ENCODE results near the gene PPARGC1A.

Gene PPARGC1A

DNA sequence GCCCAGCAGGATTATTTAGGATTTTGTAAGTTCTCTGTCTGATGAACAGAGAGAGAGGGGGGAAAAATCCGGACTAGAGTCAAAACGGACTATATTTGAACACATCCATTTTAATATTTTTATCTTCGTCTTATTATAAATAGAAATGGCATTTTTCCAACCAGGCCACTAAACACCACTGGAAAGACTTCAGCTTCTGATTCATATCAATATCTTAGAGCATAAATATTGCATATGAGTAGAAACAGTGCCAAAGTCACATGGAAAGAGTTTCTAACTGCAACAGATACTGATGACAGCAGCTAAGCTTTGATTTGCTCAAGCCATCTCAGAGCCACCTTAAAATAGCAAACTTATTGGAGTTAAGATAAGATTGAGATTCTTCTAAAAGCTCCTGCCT is 456 bp downstream of the PPARGC1A start:
- Histone ChIP-seq H3K79me2 (ENCODE audit: control insufficient read depth, low read length) (no peaks in the 10 kb centered on the region), H3K4me1 (ENCODE audit: control insufficient read depth, low read length) (no peaks in the 10 kb centered on the region), H3K9me2 (replicated peaks; ENCODE audit: control insufficient read depth, low read length) (no peaks in the 10 kb centered on the region), H3K36me3 (ENCODE audit: control insufficient read depth, low read length) (no peaks in the 10 kb centered on the region), H3K27me3 (ENCODE audit: control insufficient read depth, low read length) (no peaks in the 10 kb centered on the region), H3K27ac (ENCODE audit: low read depth, low read length) (no peak overlapping the region), H3F3A (ENCODE audit: control insufficient read depth, insufficient read depth) (no peaks in the 10 kb centered on the region), H4K20me1 (ENCODE audit: control insufficient read depth, insufficient read depth, low read depth, low read length) (no peaks in the 10 kb centered on the region), H3K4me2 (ENCODE audit: low read length) (no peak overlapping the region), H3K9me3 (ENCODE audit: control insufficient read depth, insufficient read depth, low read length) (no peaks in the 10 kb centered on the region), H3K4me3 (ENCODE audit: low read length) (no peak overlapping the region)
- no peak for TF ChIP-seq EZH2phosphoT487 (IDR thresholded peaks at IDR 0.05; ENCODE audit: borderline replicate concordance, low read length)
- TF ChIP-seq, protein P1, sequence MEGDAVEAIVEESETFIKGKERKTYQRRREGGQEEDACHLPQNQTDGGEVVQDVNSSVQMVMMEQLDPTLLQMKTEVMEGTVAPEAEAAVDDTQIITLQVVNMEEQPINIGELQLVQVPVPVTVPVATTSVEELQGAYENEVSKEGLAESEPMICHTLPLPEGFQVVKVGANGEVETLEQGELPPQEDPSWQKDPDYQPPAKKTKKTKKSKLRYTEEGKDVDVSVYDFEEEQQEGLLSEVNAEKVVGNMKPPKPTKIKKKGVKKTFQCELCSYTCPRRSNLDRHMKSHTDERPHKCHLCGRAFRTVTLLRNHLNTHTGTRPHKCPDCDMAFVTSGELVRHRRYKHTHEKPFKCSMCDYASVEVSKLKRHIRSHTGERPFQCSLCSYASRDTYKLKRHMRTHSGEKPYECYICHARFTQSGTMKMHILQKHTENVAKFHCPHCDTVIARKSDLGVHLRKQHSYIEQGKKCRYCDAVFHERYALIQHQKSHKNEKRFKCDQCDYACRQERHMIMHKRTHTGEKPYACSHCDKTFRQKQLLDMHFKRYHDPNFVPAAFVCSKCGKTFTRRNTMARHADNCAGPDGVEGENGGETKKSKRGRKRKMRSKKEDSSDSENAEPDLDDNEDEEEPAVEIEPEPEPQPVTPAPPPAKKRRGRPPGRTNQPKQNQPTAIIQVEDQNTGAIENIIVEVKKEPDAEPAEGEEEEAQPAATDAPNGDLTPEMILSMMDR (IDR thresholded peaks at IDR 0.05; ENCODE audit: low read depth, low read length, poor library complexity, severe bottlenecking): no peak

DNA sequence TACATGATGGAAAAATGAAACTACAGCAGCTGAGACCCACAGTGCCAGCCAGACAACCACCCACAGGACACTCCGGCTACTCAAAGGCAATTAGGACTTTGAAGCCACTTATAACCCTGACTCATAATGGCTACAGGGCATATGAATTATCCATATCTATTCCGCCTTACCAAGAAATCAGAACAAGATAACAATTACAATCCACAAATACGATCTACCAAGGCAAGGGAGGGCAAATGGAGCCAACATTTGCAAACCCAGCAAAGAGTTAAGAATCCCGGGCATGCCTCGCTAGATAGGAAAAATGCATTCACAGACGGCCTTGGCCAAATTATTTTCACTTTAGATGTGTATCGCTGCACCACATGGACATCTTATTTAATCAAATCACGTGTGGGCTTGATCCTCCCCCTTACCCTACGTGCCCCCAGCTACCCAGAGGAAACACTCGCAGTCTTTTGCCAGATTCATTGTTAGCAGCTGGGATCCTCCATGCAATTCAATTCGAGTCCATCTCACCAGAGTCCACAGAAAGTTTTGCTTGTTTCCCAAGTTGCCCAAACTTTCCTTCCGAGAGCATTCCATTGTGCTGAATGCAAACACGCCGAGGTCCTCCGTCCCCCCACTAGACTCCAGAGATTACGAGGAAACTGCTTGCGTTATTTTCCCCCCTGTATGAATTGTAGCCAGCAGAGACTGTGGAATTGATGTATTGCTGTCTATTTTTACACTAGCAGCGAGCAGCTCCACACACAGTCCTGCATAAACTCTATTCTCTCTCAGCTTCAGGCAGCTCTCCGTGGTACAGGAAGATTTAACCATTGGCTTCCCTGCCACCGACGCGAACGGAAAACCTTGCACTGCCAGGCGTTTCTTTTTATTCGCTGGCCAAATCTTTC is 1.2 kb downstream of the PPARGC1A start:
- H3K9me2 ChIP-seq (replicated peaks; ENCODE audit: control insufficient read depth, low read length): no peaks in the 10 kb centered on the region
- H3K4me1 ChIP-seq (ENCODE audit: control insufficient read depth, low read length): no peaks in the 10 kb centered on the region
- H3K9me3 ChIP-seq (ENCODE audit: control insufficient read depth, insufficient read depth, low read length): no peaks in the 10 kb centered on the region
- TF ChIP-seq EZH2phosphoT487 (IDR thresholded peaks at IDR 0.05; ENCODE audit: borderline replicate concordance, low read length): no peak
- TF ChIP-seq, protein P1 (IDR thresholded peaks at IDR 0.05; ENCODE audit: low read depth, low read length, poor library complexity, severe bottlenecking): no peak
- no peaks in the 10 kb centered on the region for H3K27me3 ChIP-seq (ENCODE audit: control insufficient read depth, low read length)
- H3F3A ChIP-seq (ENCODE audit: control insufficient read depth, insufficient read depth): no peaks in the 10 kb centered on the region
- no peak overlapping the region for H3K4me3 ChIP-seq (ENCODE audit: low read length)
- no peaks in the 10 kb centered on the region for H3K79me2 ChIP-seq (ENCODE audit: control insufficient read depth, low read length)
- no peaks in the 10 kb centered on the region for H4K20me1 ChIP-seq (ENCODE audit: control insufficient read depth, insufficient read depth, low read depth, low read length)
- H3K27ac ChIP-seq (ENCODE audit: low read depth, low read length): no peak overlapping the region
- H3K4me2 ChIP-seq (ENCODE audit: low read length): no peak overlapping the region
- H3K36me3 ChIP-seq (ENCODE audit: control insufficient read depth, low read length): no peaks in the 10 kb centered on the region

DNA sequence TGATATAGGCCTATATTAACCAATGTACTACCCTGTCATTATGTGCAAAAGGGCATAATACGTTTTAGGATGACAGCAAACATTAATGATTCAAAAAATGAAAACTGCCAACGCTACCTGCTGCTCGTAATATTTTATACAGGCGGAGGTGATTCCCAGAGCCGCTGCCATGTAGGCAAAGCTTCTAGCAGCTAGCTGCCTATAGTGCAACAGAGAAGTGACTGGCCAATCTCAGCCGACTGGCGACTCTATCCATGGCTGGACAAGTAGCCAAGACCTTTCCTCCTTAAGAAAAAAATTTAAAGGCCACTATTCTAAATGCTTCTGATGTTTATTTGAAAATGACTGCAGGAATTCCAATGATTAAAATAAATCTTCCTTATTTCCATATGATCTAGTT is 1.9 kb downstream of the PPARGC1A start:
- Histone ChIP-seq H3K9me3 (ENCODE audit: control insufficient read depth, insufficient read depth, low read length) (no peaks in the 10 kb centered on the region), H3K27ac (ENCODE audit: low read depth, low read length) (no peak overlapping the region), H3K79me2 (ENCODE audit: control insufficient read depth, low read length) (no peaks in the 10 kb centered on the region), H3K4me2 (ENCODE audit: low read length) (no peak overlapping the region), H3K4me1 (ENCODE audit: control insufficient read depth, low read length) (no peaks in the 10 kb centered on the region), H3K4me3 (ENCODE audit: low read length) (no peak overlapping the region), H3F3A (ENCODE audit: control insufficient read depth, insufficient read depth) (no peaks in the 10 kb centered on the region), H4K20me1 (ENCODE audit: control insufficient read depth, insufficient read depth, low read depth, low read length) (no peaks in the 10 kb centered on the region), H3K27me3 (ENCODE audit: control insufficient read depth, low read length) (no peaks in the 10 kb centered on the region), H3K9me2 (replicated peaks; ENCODE audit: control insufficient read depth, low read length) (no peaks in the 10 kb centered on the region), H3K36me3 (ENCODE audit: control insufficient read depth, low read length) (no peaks in the 10 kb centered on the region)
- TF ChIP-seq, protein P1 (IDR thresholded peaks at IDR 0.05; ENCODE audit: low read depth, low read length, poor library complexity, severe bottlenecking): no peak
- TF ChIP-seq EZH2phosphoT487 (IDR thresholded peaks at IDR 0.05; ENCODE audit: borderline replicate concordance, low read length): no peak

Measured in DOHH2 (cell line).